ENCODE results near the gene WIZ. TPM values are rescaled to one million over a fixed set of nuclear protein-coding genes. Genes with fewer than 3 reads are reported as not detected.

WIZ gene
- total RNA-seq, 1 experiment from 2014 or later: 37.5 TPM

GRCh38 chr19:15428956-15429824, 20.6 kb downstream of the WIZ start:
- peaks cover 7% of the 10 kb centered on the region for H3K4me1 ChIP-seq
- POLR2A ChIA-PET: no interaction called here

GRCh38 chr19:15427991-15428471, 21.7 kb downstream of the WIZ start:
- Mint-ChIP-seq H3K4me3 (ENCODE audit: unreplicated experiment) (no peak overlapping the region), H3K27me3 (ENCODE audit: insufficient read depth, unreplicated experiment) (no peaks in the 10 kb centered on the region), H3K4me1 (ENCODE audit: low read depth, unreplicated experiment) (peaks cover 15% of the 10 kb centered on the region), H3K9me3 (ENCODE audit: unreplicated experiment) (no peaks in the 10 kb centered on the region), H3K36me3 (ENCODE audit: insufficient read depth, unreplicated experiment) (peaks cover 37% of the 10 kb centered on the region), H3K27ac (ENCODE audit: unreplicated experiment) (no peak overlapping the region)
- TF ChIP-seq CTCF (IDR thresholded peaks at IDR 0.05; ENCODE audit: insufficient read depth in 1 of 2, low read depth in 1 of 2, low read length in 1 of 2, severe bottlenecking in 1 of 2, unreplicated experiment in 1 of 2): no peak
- POLR2A ChIA-PET: no interaction called here
- DNase-seq: no peak
- H3K27me3 ChIP-seq (replicated peaks; ENCODE audit: control insufficient read depth, insufficient read depth, low read length): no peaks in the 10 kb centered on the region
- no peaks in the 10 kb centered on the region for H3K9me3 ChIP-seq
- CTCF ChIA-PET: no interaction called here
- no TSS peak for BruUV-seq (replicated peaks)
- H3K4me1 ChIP-seq: peaks cover 7% of the 10 kb centered on the region
- H3K36me3 ChIP-seq (ENCODE audit: control insufficient read depth, insufficient read depth, low read length): peaks cover 3% of the 10 kb centered on the region
- H3K4me3 ChIP-seq (ENCODE audit: low read depth, low read length): no peak overlapping the region
- intact Hi-C loops (cut with micrococcal nuclease; ENCODE audit: unreplicated experiment): no loop called here

More at GRCh38 chr19:15428956-15429824, 20.6 kb downstream of the WIZ start:
- H3K36me3 ChIP-seq (ENCODE audit: control insufficient read depth, insufficient read depth, low read length): no peaks in the 10 kb centered on the region; the same call in 1 of the 2 replicates
- CTCF ChIA-PET: no interaction called here
- Mint-ChIP-seq H3K9me3 (ENCODE audit: unreplicated experiment) (no peaks in the 10 kb centered on the region), H3K27ac (ENCODE audit: unreplicated experiment) (no peak overlapping the region), H3K27me3 (ENCODE audit: insufficient read depth, unreplicated experiment) (no peaks in the 10 kb centered on the region), H3K4me3 (ENCODE audit: unreplicated experiment) (no peak overlapping the region), H3K36me3 (ENCODE audit: insufficient read depth, unreplicated experiment) (peaks cover 31% of the 10 kb centered on the region), H3K4me1 (ENCODE audit: low read depth, unreplicated experiment) (peaks cover 22% of the 10 kb centered on the region)
- H3K27me3 ChIP-seq (replicated peaks; ENCODE audit: control insufficient read depth, insufficient read depth, low read length): no peaks in the 10 kb centered on the region
- no peak overlapping the region for H3K4me3 ChIP-seq (ENCODE audit: low read depth, low read length)
- BruUV-seq (replicated peaks): no TSS peak
- intact Hi-C loops (cut with micrococcal nuclease; ENCODE audit: unreplicated experiment): no loop called here
- no peak for TF ChIP-seq CTCF (IDR thresholded peaks at IDR 0.05; ENCODE audit: insufficient read depth in 1 of 2, low read depth in 1 of 2, low read length in 1 of 2, severe bottlenecking in 1 of 2, unreplicated experiment in 1 of 2)
- no peaks in the 10 kb centered on the region for H3K9me3 ChIP-seq
- no peak for DNase-seq

GRCh38 chr19:15427350-15427700, 22.4 kb downstream of the WIZ start:
- Mint-ChIP-seq H3K4me1 (ENCODE audit: low read depth, unreplicated experiment) (peaks cover 15% of the 10 kb centered on the region), H3K27me3 (ENCODE audit: insufficient read depth, unreplicated experiment) (no peaks in the 10 kb centered on the region), H3K4me3 (ENCODE audit: unreplicated experiment) (no peak overlapping the region), H3K36me3 (ENCODE audit: insufficient read depth, unreplicated experiment) (peaks cover 44% of the 10 kb centered on the region), H3K27ac (ENCODE audit: unreplicated experiment) (no peak overlapping the region), H3K9me3 (ENCODE audit: unreplicated experiment) (no peaks in the 10 kb centered on the region)
- H3K4me3 ChIP-seq (ENCODE audit: low read depth, low read length): no peak overlapping the region
- POLR2A ChIA-PET: no interaction called here
- no TSS peak for BruUV-seq (replicated peaks)
- peaks cover 3% of the 10 kb centered on the region for H3K36me3 ChIP-seq (ENCODE audit: control insufficient read depth, insufficient read depth, low read length)
- no peak for DNase-seq
- peaks cover 7% of the 10 kb centered on the region for H3K4me1 ChIP-seq
- intact Hi-C loops (cut with micrococcal nuclease; ENCODE audit: unreplicated experiment): no loop called here
- H3K9me3 ChIP-seq: no peaks in the 10 kb centered on the region
- CTCF ChIA-PET: no interaction called here
- H3K27me3 ChIP-seq (replicated peaks; ENCODE audit: control insufficient read depth, insufficient read depth, low read length): no peaks in the 10 kb centered on the region
- no peak for TF ChIP-seq CTCF (IDR thresholded peaks at IDR 0.05; ENCODE audit: insufficient read depth in 1 of 2, low read depth in 1 of 2, low read length in 1 of 2, severe bottlenecking in 1 of 2, unreplicated experiment in 1 of 2)

All from Caco-2 (cell line).